ENCODE measurements around the gene TAS1R1. TPM values are rescaled to one million over a fixed set of nuclear protein-coding genes. Genes with fewer than 3 reads are reported as not detected.
A peak's percentile ranks its signal among the peaks of the same experiment; 100 is the strongest.

Gene TAS1R1
- total RNA-seq, 3 donors from 2014 or later, result 0.16 TPM; not detected in 2

DNA sequence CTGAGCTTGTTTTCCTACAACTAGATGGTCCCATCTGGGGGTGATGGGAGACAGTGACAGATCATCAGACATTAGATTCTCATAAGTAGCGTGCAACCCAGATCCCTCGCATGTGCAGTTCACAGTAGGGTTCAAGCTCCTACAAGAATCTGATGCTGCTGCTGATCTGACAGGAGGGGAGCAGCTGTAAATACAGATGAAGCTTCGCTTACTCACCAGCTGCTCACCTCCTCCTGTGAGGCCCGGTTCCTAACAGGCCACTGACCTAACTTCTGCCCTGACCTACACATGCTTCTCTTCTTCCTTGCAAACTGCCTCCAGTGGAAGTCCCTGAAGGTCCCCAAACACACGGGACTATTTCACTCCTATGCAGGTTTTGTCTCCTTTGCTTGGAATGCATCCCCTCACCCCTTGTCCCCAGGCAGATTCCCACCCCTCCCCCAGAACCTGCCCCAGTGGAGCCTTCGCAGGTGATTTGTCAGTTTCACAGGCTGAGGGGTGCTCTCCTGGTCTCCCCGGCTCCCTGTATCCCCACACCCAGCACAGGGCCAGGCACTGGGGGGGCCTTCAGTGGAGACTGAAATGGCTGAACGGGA lies 19.0 kb downstream of the TAS1R1 start:
- no peak for DNase-seq (ENCODE audit: low spot score in 2 of 2)
- TF ChIP-seq CTCF (IDR thresholded peaks at IDR 0.05) (no peak), POLR2AphosphoS5 (IDR thresholded peaks at IDR 0.05) (no peak), POLR2A (IDR thresholded peaks at IDR 0.05) (no peak)
- peaks cover 0 to 13% of the 10 kb centered on the region in 2 donors for H3K4me1 ChIP-seq

DNA sequence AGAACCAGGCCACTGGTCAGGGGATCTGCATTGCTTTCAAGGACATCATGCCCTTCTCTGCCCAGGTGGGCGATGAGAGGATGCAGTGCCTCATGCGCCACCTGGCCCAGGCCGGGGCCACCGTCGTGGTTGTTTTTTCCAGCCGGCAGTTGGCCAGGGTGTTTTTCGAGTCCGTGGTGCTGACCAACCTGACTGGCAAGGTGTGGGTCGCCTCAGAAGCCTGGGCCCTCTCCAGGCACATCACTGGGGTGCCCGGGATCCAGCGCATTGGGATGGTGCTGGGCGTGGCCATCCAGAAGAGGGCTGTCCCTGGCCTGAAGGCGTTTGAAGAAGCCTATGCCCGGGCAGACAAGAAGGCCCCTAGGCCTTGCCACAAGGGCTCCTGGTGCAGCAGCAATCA lies 19.7 kb downstream of the TAS1R1 start:
- DNase-seq (ENCODE audit: low spot score in 2 of 2), result no peak
- H3K36me3 ChIP-seq, result no peaks in the 10 kb centered on the region
- peaks cover 0 to 16% of the 10 kb centered on the region in 2 donors for H3K4me1 ChIP-seq
- no peak overlapping the region for H3K27ac ChIP-seq
- peaks cover 0 to 7% of the 10 kb centered on the region in 2 donors for H3K9me3 ChIP-seq
- no peak overlapping the region for H3K4me3 ChIP-seq
- TF ChIP-seq POLR2A (IDR thresholded peaks at IDR 0.05) (no peak), POLR2AphosphoS5 (IDR thresholded peaks at IDR 0.05) (no peak), CTCF (IDR thresholded peaks at IDR 0.05) (no peak)
- no peaks in the 10 kb centered on the region for H3K27me3 ChIP-seq
- intact Hi-C loops (cut with DNase I; ENCODE audit: low total_unique reads), result no loop called here

More for the DNA sequence above, 19.0 kb downstream of the TAS1R1 start:
- H3K4me3 ChIP-seq, result no peak overlapping the region
- intact Hi-C loops (cut with DNase I; ENCODE audit: low total_unique reads), result no loop called here
- peaks cover 0 to 7% of the 10 kb centered on the region in 2 donors for H3K9me3 ChIP-seq
- no peaks in the 10 kb centered on the region for H3K36me3 ChIP-seq
- H3K27ac ChIP-seq, result no peak overlapping the region
- H3K27me3 ChIP-seq, result no peaks in the 10 kb centered on the region

DNA sequence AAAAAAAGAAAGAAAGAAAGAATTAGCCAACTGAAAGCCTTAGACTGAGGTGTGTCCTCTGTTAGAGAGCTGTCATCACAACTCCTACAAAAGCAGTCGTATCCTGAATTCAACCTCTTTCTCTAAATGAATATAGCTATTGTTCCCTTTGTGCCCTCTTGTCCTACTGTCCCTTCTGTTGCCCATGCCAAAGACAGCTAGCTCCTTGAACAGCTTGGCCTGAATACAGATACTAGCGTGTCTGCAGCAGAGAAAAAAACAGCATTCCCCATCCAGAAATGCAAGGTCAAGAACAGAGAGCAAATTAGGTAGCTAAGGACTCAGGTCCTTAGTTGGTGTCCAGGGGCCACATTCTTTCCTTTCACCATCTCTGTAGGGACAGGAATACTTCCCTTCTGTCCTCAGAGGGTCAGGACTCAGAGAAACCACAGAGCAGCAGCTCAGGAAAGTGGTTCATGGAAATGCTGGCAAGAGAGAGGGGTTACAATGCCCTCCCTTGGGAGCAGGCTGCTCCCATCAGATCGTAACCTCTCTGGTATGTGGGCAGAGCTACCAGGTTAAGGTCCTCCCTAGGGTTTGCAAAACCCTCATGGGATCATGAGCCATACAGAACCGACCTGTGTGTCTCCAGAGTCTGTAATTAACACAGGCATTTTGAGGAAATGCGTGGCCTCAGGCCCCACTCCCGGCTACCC lies 22.9 kb downstream of the TAS1R1 start:
- TF ChIP-seq POLR2A (IDR thresholded peaks at IDR 0.05) (no peak), POLR2AphosphoS5 (IDR thresholded peaks at IDR 0.05) (peak in 1 of 3 donors; percentile 34)
- H3K27ac ChIP-seq, result peak overlapping the region; percentile 97 to 98
- peak in 1 of 2 donors; percentile 70 for DNase-seq (ENCODE audit: low spot score in 2 of 2)
- intact Hi-C loops (cut with DNase I; ENCODE audit: low total_unique reads), result no loop called here
- peaks cover 6 to 32% of the 10 kb centered on the region in 2 donors for H3K4me1 ChIP-seq
- H3K4me3 ChIP-seq, result no peak overlapping the region
- H3K36me3 ChIP-seq, result no peaks in the 10 kb centered on the region
- H3K27me3 ChIP-seq, result no peaks in the 10 kb centered on the region
- H3K9me3 ChIP-seq, result no peaks in the 10 kb centered on the region

GRCh38 chr1:6578624-6579373 lies 23.7 kb downstream of the TAS1R1 start:
- peak overlapping the region in 2 of 3 donors; percentile 95 for H3K4me3 ChIP-seq
- H3K36me3 ChIP-seq, result no peaks in the 10 kb centered on the region
- peak overlapping the region; percentile 97 to 98 for H3K27ac ChIP-seq
- H3K9me3 ChIP-seq, result no peaks in the 10 kb centered on the region
- intact Hi-C loops (cut with DNase I; ENCODE audit: low total_unique reads), result no loop called here
- no peaks in the 10 kb centered on the region for H3K27me3 ChIP-seq
- peaks cover 6 to 32% of the 10 kb centered on the region in 2 donors for H3K4me1 ChIP-seq
- no peak for TF ChIP-seq CTCF (IDR thresholded peaks at IDR 0.05)
- no peak for TF ChIP-seq POLR2AphosphoS5 (IDR thresholded peaks at IDR 0.05)
- TF ChIP-seq POLR2A (IDR thresholded peaks at IDR 0.05), result no peak
- no peak for DNase-seq (ENCODE audit: low spot score in 2 of 2)

- H3K4me3 ChIP-seq, result peak within 1 kb of the TSS; percentile 86 to 95 (median 95)
- no peaks in the 10 kb centered on the region for H3K27me3 ChIP-seq
- TF ChIP-seq POLR2AphosphoS5 (IDR thresholded peaks at IDR 0.05) (peak; percentile 90 to 99 (median 96)), POLR2A (IDR thresholded peaks at IDR 0.05) (peak; percentile 94), CTCF (IDR thresholded peaks at IDR 0.05) (no peak)
- no peaks in the 10 kb centered on the region for H3K36me3 ChIP-seq
- intact Hi-C loops (cut with DNase I; ENCODE audit: low total_unique reads), result no loop called here
- H3K4me1 ChIP-seq, result peaks cover 6 to 32% of the 10 kb centered on the region in 2 donors
- peak within 1 kb of the TSS; percentile 97 to 98 for H3K27ac ChIP-seq
- no peaks in the 10 kb centered on the region for H3K9me3 ChIP-seq
- DNase-seq (ENCODE audit: low spot score in 2 of 2), result peak; percentile 99 to 100
These were observed 24.4 kb downstream of the TAS1R1 start, which contains the start of gene ZBTB48 for GRCh38 chr1:6579374-6580118. Gene ZBTB48, plus strand, starts transcription at chr1:6579994. Its CDS starts 616 bp downstream, at chr1:6580610.

All from breast epithelium (tissue), 4 donors.